NB4 (cell line): ENCODE results near the gene CACUL1.

Experiments
- CTCF ChIP-seq: IDR thresholded peaks from one replicate; pipeline ENCODE4 v1.5.1; 2012; ENCODE audit warnings: low read depth, low read length
- MYC ChIP-seq: IDR thresholded peaks from 2 replicates; pipeline ENCODE4 v1.6.1; 2011; ENCODE audit warnings: low read depth, low read length
- POLR2A ChIP-seq: IDR thresholded peaks from 2 replicates; pipeline ENCODE4 v1.6.1; 2011; ENCODE audit warnings: mild to moderate bottlenecking; ENCODE audit not compliant: insufficient read length; ENCODE audit errors: extremely low read depth

GRCh38 chr10:118745056-118745455, 9.7 kb downstream of the CACUL1 start:
- TF ChIP-seq POLR2A (no peak), MYC (no peak), CTCF (no peak)
